GM18526 (cell line): ENCODE results near the gene CDK5RAP3.

ENCODE experiments used
- POLR2A ChIP-seq: IDR thresholded peaks from 3 replicates; pipeline ENCODE4 v1.6.1; 2011; ENCODE audit not compliant: insufficient read length; ENCODE audit errors: extremely low read depth

CDK5RAP3 gene

GRCh38 chr17:47970725-47971499, at the start of gene CDK5RAP3:
Gene CDK5RAP3 (plus strand): TSS chr17:47971113. CDS start chr17:47971147, 34 bp downstream.
- peak; percentile 90 for TF ChIP-seq POLR2A

DNA sequence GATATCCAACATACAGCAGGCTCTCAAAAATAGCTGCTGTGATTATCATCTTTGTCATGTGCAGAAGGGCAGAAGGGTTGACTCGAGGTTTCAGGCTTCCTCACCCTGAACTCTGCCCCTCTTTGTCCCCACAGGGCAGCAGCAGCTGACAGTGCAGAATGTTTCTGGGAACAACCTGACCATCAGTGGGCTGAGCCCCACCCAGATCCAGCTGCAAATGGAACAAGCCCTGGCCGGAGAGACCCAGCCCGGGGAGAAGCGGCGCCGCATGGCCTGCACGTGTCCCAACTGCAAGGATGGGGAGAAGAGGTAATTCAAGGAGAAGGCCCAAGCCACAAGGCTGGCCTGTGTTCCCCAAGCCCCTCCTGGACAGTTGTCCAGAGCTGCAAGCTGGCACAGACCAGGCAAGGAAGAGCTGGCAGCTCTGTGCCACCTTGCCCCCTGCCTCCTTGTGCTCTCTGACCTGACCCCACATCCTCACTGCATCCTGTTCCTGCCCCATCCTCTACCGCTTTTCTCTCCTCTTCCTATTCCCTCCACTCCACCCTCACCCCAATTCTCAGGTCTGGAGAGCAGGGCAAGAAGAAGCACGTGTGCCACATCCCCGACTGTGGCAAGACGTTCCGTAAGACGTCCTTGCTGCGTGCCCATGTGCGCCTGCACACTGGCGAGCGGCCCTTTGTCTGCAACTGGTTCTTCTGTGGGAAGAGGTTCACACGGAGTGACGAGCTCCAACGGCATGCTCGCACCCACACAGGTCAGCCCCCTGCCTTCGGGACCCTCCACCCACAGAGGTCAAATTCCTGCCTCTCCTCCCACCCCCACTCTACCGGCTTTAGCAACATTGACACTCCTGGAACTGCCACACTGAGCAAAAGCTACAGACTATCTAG, 45.9 kb upstream of the CDK5RAP3 start:
- TF ChIP-seq POLR2A: no peak

- no peak for TF ChIP-seq POLR2A
These were observed 45.3 kb upstream of the CDK5RAP3 start for GRCh38 chr17:47925678-47925988.

DNA sequence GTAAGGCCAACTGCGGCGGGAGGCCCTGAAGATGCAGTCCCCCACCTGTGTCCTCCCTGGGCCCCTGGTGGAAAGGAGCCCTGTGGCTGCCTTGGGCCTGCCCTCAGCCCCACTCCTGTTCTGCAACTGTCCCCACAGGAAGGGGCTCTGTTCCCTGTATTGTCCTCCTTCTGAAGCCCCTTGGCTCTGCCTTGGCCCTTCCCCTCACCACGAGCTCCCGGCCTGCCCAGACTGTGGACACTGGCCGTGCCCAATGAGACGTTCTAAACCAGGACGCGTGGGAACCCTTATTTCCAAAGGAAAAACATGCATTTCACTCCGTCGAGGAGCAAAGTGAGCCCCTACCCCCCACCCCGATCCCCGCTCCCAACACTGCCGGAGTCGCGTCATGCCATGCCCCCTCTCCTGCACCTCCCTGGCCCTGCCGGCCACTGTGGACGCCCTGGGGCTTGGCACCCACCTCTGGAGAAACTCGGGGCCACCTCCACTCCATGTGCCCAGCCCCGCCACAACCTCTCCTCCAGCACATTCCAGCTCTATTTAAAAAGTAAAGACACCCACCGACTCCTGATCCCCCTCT, 43.0 kb upstream of the CDK5RAP3 start:
- TF ChIP-seq POLR2A: no peak

DNA sequence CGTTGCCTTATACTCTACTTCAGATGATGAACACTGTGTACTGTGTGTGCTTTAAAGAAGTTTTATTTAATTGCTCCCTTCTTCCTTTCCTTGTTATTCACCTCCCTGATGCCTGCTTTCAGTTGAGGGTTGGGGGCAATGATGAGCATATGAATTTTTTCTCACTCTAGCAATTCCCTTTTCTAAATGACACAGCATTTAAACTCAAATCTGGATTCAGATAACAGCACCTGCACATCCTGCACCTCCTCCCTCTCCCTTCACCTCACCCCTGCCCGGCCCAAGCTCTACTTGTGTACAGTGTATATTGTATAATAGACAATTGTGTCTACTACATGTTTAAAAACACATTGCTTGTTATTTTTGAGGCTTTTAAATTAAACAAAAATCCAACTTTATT, 42.5 kb upstream of the CDK5RAP3 start:
- no peak for TF ChIP-seq POLR2A

DNA sequence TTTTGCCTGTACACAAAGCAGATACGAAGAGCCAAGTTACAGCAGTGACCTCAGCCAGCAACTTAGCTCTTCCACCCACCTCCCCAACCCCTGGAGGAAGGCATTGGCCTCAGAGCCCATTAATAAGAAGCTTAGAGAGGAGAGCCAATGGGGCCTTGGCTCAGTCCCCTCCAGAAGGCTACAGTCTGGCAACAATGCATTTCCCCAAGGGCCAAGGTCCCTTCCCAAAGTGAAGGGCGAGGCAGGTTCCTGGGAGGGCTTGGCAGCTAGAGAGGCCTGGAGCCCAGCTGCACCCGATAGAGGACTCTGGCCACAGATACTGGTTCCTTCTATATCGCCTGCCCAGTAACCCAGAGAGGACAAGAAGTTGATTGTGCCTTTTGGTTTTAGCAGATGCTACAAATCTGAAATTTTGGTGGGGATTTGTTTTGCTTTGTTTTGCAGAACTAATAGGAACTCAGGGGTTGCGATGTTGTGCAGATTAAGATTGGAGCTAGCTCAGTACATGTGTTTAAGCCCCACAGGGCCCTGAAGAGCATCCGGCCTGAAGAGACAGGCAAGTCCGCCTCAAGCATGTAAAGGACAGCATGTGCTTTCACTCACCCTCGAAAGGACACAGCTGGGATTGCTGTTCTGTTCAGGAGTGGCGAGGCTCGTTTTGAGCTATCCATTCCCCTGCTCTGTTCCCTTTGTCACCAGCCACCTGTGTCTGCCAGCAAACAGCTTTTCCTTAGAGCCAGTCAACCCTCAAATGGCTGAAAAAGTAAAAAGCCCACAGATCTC, 41.5 kb upstream of the CDK5RAP3 start:
- TF ChIP-seq POLR2A: no peak

DNA sequence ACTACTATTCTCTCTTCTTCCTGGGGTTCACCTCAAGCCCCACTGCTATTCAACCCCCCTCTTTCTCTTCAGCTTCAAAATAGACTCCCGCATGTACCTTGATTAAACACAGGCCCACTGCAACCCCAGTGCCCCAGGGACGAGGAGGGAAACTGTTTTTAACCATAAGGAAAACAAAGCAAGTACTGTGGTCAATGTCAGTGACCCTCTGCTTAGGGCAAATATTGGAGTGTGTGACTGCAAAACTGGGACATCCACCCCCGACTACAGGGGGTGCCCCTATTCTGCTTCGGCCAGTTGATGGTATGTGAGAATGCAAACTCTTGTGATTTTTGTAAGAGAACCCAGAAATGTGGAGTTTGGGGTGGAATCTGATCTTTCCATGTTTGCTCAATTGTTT, 39.1 kb upstream of the CDK5RAP3 start:
- no peak for TF ChIP-seq POLR2A

DNA sequence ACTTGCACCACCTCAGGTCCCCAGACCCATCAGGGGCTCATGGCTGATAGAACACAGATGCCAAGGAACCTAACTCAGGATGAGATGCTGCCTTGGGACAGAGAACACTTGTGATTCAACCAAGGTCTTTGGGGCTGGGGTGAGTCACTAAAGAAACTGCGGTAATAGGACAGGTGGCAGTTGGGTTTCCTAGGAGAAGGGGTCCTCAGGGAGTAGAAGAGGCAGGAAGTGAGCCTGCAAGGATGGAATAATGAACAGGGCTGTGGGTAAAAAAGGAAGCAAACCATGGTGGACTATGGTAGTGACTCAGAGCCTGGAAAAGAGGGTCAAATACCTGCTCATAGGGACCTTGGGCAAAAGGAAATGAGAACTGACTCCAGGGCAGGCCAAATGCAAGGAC, 36.1 kb upstream of the CDK5RAP3 start:
- no peak for TF ChIP-seq POLR2A

- TF ChIP-seq POLR2A: no peak
These were observed 35.0 kb upstream of the CDK5RAP3 start for GRCh38 chr17:47935961-47936360.

DNA sequence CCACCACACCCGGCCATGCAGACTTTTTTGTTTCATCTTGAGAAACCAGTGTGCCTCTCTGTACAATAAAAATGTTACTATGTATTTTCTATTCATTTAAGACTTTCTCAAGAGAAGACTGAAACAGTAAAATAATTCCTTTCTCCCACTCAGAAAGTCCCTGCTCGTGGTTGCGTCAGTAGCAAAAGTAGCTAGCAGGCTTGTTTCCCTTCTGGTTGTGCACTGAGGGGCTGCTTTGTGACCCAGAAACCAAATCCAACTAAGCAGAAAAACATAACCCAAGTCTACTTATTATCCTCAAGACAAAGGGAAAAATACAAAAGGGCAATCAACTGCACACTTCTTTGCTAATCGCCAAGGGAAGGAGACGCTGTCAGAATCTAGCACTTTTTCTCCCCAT, 33.0 kb upstream of the CDK5RAP3 start:
- TF ChIP-seq POLR2A: no peak

- TF ChIP-seq POLR2A: peak; percentile 62
These were observed 29.4 kb upstream of the CDK5RAP3 start, which contains the start of gene PNPO for GRCh38 chr17:47941246-47942095. Gene PNPO (plus strand): TSS chr17:47941571. CDS start chr17:47941676, 105 bp downstream.

DNA sequence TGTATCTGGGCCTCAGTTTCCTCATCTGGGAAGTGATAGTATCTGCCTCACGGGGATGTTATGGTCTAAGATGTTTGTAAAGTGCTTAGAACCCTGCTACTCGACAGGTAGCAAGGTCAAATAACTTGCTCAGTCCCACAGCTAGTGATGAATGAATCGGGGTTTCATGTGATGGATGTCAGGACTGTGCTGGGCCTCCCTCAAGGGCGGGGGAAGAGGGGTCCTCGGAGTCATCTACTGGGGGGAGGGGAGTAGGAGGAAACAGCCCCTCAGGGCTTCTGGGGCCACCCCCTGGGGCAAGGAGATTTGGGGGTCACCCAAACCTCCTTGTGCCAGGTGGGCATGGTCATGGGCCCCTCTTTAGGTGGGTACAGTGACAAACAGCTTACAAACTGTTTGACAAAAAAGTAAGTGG, 28.8 kb upstream of the CDK5RAP3 start:
- no peak for TF ChIP-seq POLR2A

DNA sequence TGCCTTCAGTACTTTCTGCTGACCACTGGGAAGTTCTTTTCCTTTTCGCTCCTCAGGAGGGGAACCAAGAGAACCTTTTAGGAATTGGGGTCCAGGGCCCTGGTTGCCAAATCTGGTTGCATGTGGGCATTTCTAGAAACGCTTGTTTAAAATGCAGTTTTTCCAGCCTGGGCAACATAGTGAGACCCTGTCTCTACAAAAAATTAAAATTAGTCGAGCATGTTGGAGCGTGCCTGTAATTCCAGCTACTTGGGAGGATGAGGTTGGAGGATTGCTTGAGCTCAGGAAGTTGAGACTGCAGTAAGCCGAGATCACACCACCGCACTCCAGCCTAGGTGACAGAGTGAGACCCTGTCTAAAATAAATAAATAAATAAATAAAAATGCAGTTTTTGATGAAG, 28.3 kb upstream of the CDK5RAP3 start:
- no peak for TF ChIP-seq POLR2A

DNA sequence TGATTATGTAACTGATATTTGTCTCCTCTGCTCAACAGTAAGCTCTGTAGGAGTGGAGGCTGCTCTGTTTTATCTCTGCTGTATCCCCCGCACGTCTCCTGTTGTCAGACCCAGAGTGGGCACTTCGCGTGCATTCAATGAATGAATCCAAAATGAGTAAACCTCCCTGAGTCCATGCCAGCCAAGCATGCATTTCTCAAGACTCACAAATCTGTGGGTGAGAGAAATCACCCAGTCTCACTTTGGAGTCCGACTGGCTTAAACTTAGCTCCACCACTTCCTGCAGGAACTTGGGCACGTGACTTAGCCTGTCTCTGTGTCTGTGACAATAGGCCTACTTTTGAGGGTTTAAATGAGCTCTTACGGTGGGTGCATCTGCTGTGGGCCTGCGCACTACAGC, 25.8 kb upstream of the CDK5RAP3 start:
- TF ChIP-seq POLR2A: no peak
